ENCODE measurements around the gene PLAAT4. TPM values are rescaled to one million over a fixed set of nuclear protein-coding genes. Genes with fewer than 3 reads are reported as not detected.
"Not testable (repeated sequence)": the region's sequence is repeated elsewhere in the genome, so short reads cannot be mapped to it uniquely, and the experiment has no call there.

Gene PLAAT4
- total and polyA plus RNA-seq, 4 experiments from 2014 or later = 152 to 416 (median 277) TPM

- Histone ChIP-seq H3K9me3 (ENCODE audit: control insufficient read depth in 1 of 2, low read length in 2 of 2) (no peaks in the 10 kb centered on the region), H3K4me3 (ENCODE audit: low read length in 2 of 2) (no peak overlapping the region), H3K4me1 (ENCODE audit: insufficient read depth, low read length) (peaks cover 27% of the 10 kb centered on the region), H3K27me3 (ENCODE audit: insufficient read depth, low read length) (no peaks in the 10 kb centered on the region), H3K27ac (ENCODE audit: low read depth, low read length) (no peak overlapping the region), H3K36me3 (ENCODE audit: insufficient read depth, low read length) (no peaks in the 10 kb centered on the region)
- H3K4me3 Mint-ChIP-seq = peak overlapping the region in 1 of 8 donors; percentile 35
- H3K27ac Mint-ChIP-seq = peak overlapping the region in 2 of 7 donors; percentile 64 to 70
- DNase-seq = no peak
- peaks cover 24 to 38% (median 28%) of the 10 kb centered on the region in 4 donors for H3K4me1 Mint-ChIP-seq
- ChIA-PET CTCF (ENCODE audit: partially characterized antibody) (no interaction called here), POLR2A (ENCODE audit: partially characterized antibody) (no interaction called here)
- intact Hi-C loops (cut with micrococcal nuclease) = loop anchor here (5.0 kb wide), 1 partner anchor 40 kb away; the partner anchor contains the start of gene PLAAT3
- H3K27me3 Mint-ChIP-seq = no peaks in the 10 kb centered on the region
- peaks cover 0 to 1% (median 0%) of the 10 kb centered on the region in 8 donors for H3K9me3 Mint-ChIP-seq
- peaks cover 0 to 5% of the 10 kb centered on the region in 2 donors for H3K36me3 Mint-ChIP-seq
These were observed 35.5 kb downstream of the PLAAT4 start for GRCh38 chr11:63572026-63572688.

DNA sequence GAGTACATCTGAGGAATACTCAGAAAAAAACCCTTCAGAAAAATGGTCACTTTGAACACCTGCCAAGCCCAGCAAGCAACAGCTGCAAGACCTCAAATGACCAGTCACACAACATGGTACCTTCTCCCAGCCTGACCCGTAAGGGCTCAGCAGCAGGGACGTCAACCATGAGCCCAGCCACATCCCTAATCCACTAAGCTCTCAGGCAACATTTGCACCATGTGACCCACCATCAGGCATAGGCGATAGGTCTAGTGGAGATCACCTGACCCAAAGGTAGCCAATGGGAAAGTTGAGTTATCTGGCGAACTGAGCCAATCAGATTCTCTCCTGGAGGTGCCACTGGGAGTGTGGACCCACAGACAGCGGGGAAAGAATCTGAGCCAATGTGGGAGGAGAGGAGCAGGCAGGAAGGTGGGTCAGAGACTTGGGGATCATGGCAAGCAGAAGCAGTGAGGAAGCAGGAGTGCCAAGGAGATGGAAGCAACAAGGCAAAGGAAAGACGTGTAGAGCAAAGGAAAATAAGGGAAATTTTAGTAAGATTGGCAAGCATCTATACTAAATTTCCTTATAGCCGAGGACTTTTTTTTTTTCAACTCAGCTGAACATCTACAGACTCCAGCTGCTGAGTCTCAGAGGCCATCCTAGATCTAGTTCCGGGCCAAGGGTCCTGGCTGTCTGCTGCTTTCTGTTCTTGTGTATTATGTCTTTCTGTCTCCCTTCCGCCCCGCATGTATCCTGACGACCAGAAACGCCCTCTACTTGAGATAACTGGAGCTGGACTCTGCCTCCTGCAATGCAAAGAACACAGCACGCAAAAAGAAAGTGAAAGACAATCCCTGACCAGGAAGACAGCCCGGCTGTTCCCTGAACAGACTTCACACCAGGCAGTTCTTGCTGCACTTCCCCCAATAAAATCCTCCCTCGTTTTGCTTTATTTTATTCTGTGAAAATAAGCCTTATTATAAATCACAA is 37.6 kb downstream of the PLAAT4 start:
- Mint-ChIP-seq H3K27me3 (no peaks in the 10 kb centered on the region), H3K9me3 (peaks cover 0 to 8% (median 3%) of the 10 kb centered on the region in 8 donors), H3K36me3 (peaks cover 0 to 10% of the 10 kb centered on the region in 2 donors), H3K27ac (peak overlapping the region; percentile 25 to 98 (median 90)), H3K4me3 (peak overlapping the region; percentile 84 to 94 (median 89)), H3K4me1 (peaks cover 14 to 22% (median 19%) of the 10 kb centered on the region in 4 donors)
- Histone ChIP-seq H3K27me3 (ENCODE audit: insufficient read depth, low read length) (no peaks in the 10 kb centered on the region), H3K9me3 (ENCODE audit: control insufficient read depth in 1 of 2, low read length in 2 of 2) (no peaks in the 10 kb centered on the region), H3K27ac (ENCODE audit: low read depth, low read length) (peak overlapping the region; percentile 36), H3K4me3 (ENCODE audit: low read length in 2 of 2) (peak overlapping the region; percentile 4 to 34), H3K36me3 (ENCODE audit: insufficient read depth, low read length) (no peaks in the 10 kb centered on the region), H3K4me1 (ENCODE audit: insufficient read depth, low read length) (peaks cover 15% of the 10 kb centered on the region)
- ChIA-PET POLR2A (ENCODE audit: partially characterized antibody) (interaction anchor here (1.1 to 2.1 kb wide), 6 partner anchors 10 to 43 kb away, joined by 3 to 15 read pairs (median 6); partner anchors contain the start of genes PLAAT2 and PLAAT4), CTCF (ENCODE audit: partially characterized antibody) (interaction anchor here (0.6 to 2.3 kb wide), 8 partner anchors 9 to 95 kb away, joined by 3 to 9 read pairs (median 5); partner anchors contain the start of gene PLAAT4)
- DNase-seq = peak in 4 of 5 donors; percentile 27 to 52 (median 34)
- intact Hi-C loops (cut with micrococcal nuclease) = loop anchor here (5.0 kb wide), 1 partner anchor 38 kb away; the partner anchor contains the start of gene PLAAT3

DNA sequence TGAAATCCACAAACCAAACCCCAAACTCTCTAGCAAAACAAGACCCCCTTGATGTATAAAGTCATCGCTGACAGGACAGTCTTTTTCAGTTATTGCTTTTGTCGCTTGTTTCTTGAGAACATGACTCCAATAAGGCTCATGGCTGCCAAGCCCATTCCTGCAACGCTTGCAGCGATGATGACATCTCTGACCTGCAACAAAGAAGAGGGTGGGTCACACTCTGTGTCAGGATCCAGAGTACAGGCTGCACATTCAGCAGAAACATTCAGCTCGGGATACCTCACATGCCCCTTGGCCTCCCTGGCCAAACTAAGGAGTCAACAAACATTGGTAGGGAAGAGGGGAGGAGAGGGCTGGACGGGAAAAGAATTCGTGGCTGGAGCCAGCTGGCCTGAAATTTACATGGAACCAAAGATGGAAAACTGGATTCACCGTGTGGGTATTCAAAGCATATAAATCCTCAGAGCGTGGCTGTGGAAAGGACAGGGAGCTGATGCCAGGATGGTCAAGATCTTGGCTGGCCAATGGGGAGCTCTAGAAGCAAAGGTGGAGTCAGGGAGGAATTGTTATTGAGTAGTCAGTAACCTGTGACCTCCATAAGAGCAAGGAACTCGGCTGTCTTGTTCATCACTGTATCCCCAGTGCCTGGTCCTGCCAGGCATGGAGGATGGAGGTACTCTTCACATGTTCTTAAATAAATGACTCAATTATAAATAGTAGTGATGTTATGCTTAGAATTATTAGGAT is 38.4 kb downstream of the PLAAT4 start:
- H3K27ac ChIP-seq (ENCODE audit: low read depth, low read length) = peak overlapping the region; percentile 36
- H3K36me3 ChIP-seq (ENCODE audit: insufficient read depth, low read length) = no peaks in the 10 kb centered on the region
- no peak for DNase-seq
- H3K27me3 Mint-ChIP-seq = no peaks in the 10 kb centered on the region
- H3K36me3 Mint-ChIP-seq = peaks cover 0 to 10% of the 10 kb centered on the region in 2 donors
- H3K4me3 ChIP-seq (ENCODE audit: low read length in 2 of 2) = peak overlapping the region; percentile 4 to 34
- H3K27me3 ChIP-seq (ENCODE audit: insufficient read depth, low read length) = no peaks in the 10 kb centered on the region
- intact Hi-C loops (cut with micrococcal nuclease) = loop anchor here (5.0 kb wide), 1 partner anchor 37 kb away; the partner anchor contains the start of gene PLAAT3
- H3K4me1 ChIP-seq (ENCODE audit: insufficient read depth, low read length) = peaks cover 15% of the 10 kb centered on the region
- H3K9me3 Mint-ChIP-seq = peaks cover 0 to 14% (median 5%) of the 10 kb centered on the region in 8 donors
- H3K4me3 Mint-ChIP-seq = peak overlapping the region; percentile 84 to 94 (median 89)
- ChIA-PET POLR2A (ENCODE audit: partially characterized antibody) (interaction anchor here (1.1 to 2.1 kb wide), 5 partner anchors 11 to 38 kb away, joined by 3 to 15 read pairs (median 5); partner anchors contain the start of genes PLAAT2 and PLAAT4), CTCF (ENCODE audit: partially characterized antibody) (interaction anchor here (0.6 to 2.3 kb wide), 8 partner anchors 9 to 96 kb away, joined by 3 to 9 read pairs (median 5); partner anchors contain the start of gene PLAAT4)
- peaks cover 14 to 22% (median 19%) of the 10 kb centered on the region in 4 donors for H3K4me1 Mint-ChIP-seq
- H3K27ac Mint-ChIP-seq = peak overlapping the region; percentile 25 to 98 (median 90)
- H3K9me3 ChIP-seq (ENCODE audit: control insufficient read depth in 1 of 2, low read length in 2 of 2) = peaks cover 0 to 2% of the 10 kb centered on the region in 2 donors

DNA sequence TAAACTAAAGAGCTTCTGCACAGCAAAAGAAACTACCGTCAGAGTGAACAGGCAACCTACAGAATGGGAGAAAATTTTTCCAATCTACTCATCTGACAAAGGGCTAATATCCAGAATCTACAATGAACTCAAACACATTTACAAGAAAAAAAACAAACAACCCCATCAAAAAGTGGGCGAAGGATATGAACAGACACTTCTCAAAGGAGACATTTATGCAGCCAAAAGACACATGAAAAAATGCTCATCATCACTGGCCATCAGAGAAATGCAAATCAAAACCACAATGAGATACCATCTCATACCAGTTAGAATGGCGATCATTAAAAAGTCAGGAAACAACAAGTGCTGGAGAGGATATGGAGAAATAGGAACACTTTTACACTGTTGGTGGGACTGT is 42.3 kb downstream of the PLAAT4 start:
- CTCF ChIA-PET (ENCODE audit: partially characterized antibody); DNase-seq; H3K27me3 Mint-ChIP-seq; H3K27me3 ChIP-seq (ENCODE audit: insufficient read depth, low read length); H3K27ac ChIP-seq (ENCODE audit: low read depth, low read length); intact Hi-C loops (cut with micrococcal nuclease); POLR2A ChIA-PET (ENCODE audit: partially characterized antibody); H3K36me3 ChIP-seq (ENCODE audit: insufficient read depth, low read length); H3K9me3 ChIP-seq (ENCODE audit: control insufficient read depth in 1 of 2, low read length in 2 of 2); H3K4me3 Mint-ChIP-seq; H3K4me3 ChIP-seq (ENCODE audit: low read length in 2 of 2); H3K27ac Mint-ChIP-seq: not testable (repeated sequence)
- H3K4me1 Mint-ChIP-seq = peaks cover 24 to 28% (median 25%) of the 10 kb centered on the region in 4 donors
- H3K9me3 Mint-ChIP-seq = peaks cover 3 to 39% (median 25%) of the 10 kb centered on the region in 8 donors
- peaks cover 17 to 27% of the 10 kb centered on the region in 2 donors for H3K36me3 Mint-ChIP-seq
- peaks cover 23% of the 10 kb centered on the region for H3K4me1 ChIP-seq (ENCODE audit: insufficient read depth, low read length)

- H3K4me1 ChIP-seq (ENCODE audit: insufficient read depth, low read length); POLR2A ChIA-PET (ENCODE audit: partially characterized antibody); H3K36me3 ChIP-seq (ENCODE audit: insufficient read depth, low read length); H3K27ac ChIP-seq (ENCODE audit: low read depth, low read length); H3K27me3 Mint-ChIP-seq; intact Hi-C loops (cut with micrococcal nuclease); H3K4me3 Mint-ChIP-seq; H3K27me3 ChIP-seq (ENCODE audit: insufficient read depth, low read length); CTCF ChIA-PET (ENCODE audit: partially characterized antibody); DNase-seq; H3K9me3 ChIP-seq (ENCODE audit: control insufficient read depth in 1 of 2, low read length in 2 of 2); H3K4me3 ChIP-seq (ENCODE audit: low read length in 2 of 2); H3K27ac Mint-ChIP-seq: not testable (repeated sequence)
- Mint-ChIP-seq H3K9me3 (peaks cover 3 to 39% (median 25%) of the 10 kb centered on the region in 8 donors), H3K36me3 (peaks cover 17 to 22% of the 10 kb centered on the region in 2 donors), H3K4me1 (peaks cover 11 to 12% (median 11%) of the 10 kb centered on the region in 4 donors)
These were observed 44.6 kb downstream of the PLAAT4 start for GRCh38 chr11:63581224-63581623.

DNA sequence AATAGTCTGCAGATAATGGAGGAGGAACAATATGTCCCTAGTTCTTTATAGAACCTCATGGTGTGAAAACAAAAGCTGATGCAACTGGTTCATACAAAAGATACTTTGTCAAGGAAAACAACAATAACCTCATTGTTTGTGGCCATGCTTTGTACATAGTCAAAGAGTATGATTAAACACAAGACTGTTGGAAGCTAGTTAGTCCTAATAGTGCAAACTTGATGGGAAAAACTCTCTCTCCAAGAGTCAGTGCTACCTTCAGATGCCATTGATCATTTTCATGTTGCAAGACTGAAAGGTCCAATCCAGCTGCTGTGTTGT is 46.7 kb downstream of the PLAAT4 start:
- Histone ChIP-seq H3K36me3 (ENCODE audit: insufficient read depth, low read length) (no peaks in the 10 kb centered on the region), H3K4me1 (ENCODE audit: insufficient read depth, low read length) (peaks cover 9% of the 10 kb centered on the region), H3K27me3 (ENCODE audit: insufficient read depth, low read length) (no peaks in the 10 kb centered on the region), H3K9me3 (ENCODE audit: control insufficient read depth in 1 of 2, low read length in 2 of 2) (peaks cover 0 to 9% of the 10 kb centered on the region in 2 donors), H3K4me3 (ENCODE audit: low read length in 2 of 2) (no peak overlapping the region), H3K27ac (ENCODE audit: low read depth, low read length) (no peak overlapping the region)
- DNase-seq = no peak
- Mint-ChIP-seq H3K36me3 (peaks cover 21% of the 10 kb centered on the region in 2 donors), H3K27me3 (no peaks in the 10 kb centered on the region), H3K4me1 (peaks cover 11 to 12% (median 11%) of the 10 kb centered on the region in 4 donors), H3K27ac (peak overlapping the region in 2 of 7 donors; percentile 0 to 89), H3K9me3 (peaks cover 3 to 40% (median 26%) of the 10 kb centered on the region in 8 donors), H3K4me3 (no peak overlapping the region)
- CTCF ChIA-PET (ENCODE audit: partially characterized antibody) = interaction anchor here (1.0 kb wide), 1 partner anchor 9 kb away, joined by 4 read pairs; no protein-coding TSS in a partner anchor
- intact Hi-C loops (cut with micrococcal nuclease) = no loop called here
- POLR2A ChIA-PET (ENCODE audit: partially characterized antibody) = interaction anchor here (1.0 to 1.9 kb wide), 2 partner anchors 16 to 22 kb away, joined by 3 to 9 read pairs; no protein-coding TSS in a partner anchor
